Measurements from ENCODE around the gene DCAF8. TPM values are rescaled to one million over a fixed set of nuclear protein-coding genes. Genes with fewer than 3 reads are reported as not detected.

Gene DCAF8
- total RNA-seq, 1 donor from 2014 or later = 287 TPM

- DNase-seq (ENCODE audit: low spot score in 2 of 2, unreplicated experiment in 2 of 2) = no peak
- Mint-ChIP-seq H3K27me3 (ENCODE audit: low read depth) (no peaks in the 10 kb centered on the region), H3K4me3 (no peak overlapping the region), H3K9me3 (no peaks in the 10 kb centered on the region), H3K36me3 (no peaks in the 10 kb centered on the region), H3K4me1 (peaks cover 6% of the 10 kb centered on the region), H3K27ac (no peak overlapping the region)
- TF ChIP-seq, protein P1, sequence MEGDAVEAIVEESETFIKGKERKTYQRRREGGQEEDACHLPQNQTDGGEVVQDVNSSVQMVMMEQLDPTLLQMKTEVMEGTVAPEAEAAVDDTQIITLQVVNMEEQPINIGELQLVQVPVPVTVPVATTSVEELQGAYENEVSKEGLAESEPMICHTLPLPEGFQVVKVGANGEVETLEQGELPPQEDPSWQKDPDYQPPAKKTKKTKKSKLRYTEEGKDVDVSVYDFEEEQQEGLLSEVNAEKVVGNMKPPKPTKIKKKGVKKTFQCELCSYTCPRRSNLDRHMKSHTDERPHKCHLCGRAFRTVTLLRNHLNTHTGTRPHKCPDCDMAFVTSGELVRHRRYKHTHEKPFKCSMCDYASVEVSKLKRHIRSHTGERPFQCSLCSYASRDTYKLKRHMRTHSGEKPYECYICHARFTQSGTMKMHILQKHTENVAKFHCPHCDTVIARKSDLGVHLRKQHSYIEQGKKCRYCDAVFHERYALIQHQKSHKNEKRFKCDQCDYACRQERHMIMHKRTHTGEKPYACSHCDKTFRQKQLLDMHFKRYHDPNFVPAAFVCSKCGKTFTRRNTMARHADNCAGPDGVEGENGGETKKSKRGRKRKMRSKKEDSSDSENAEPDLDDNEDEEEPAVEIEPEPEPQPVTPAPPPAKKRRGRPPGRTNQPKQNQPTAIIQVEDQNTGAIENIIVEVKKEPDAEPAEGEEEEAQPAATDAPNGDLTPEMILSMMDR (IDR thresholded peaks at IDR 0.05; ENCODE audit: unreplicated experiment) = no peak
Measured at GRCh38 chr1:160186246-160186645, 76.1 kb downstream of the DCAF8 start.

- H3K4me3 Mint-ChIP-seq = no peak overlapping the region
Measured at GRCh38 chr1:160179336-160179735, 83.0 kb downstream of the DCAF8 start.

DNA sequence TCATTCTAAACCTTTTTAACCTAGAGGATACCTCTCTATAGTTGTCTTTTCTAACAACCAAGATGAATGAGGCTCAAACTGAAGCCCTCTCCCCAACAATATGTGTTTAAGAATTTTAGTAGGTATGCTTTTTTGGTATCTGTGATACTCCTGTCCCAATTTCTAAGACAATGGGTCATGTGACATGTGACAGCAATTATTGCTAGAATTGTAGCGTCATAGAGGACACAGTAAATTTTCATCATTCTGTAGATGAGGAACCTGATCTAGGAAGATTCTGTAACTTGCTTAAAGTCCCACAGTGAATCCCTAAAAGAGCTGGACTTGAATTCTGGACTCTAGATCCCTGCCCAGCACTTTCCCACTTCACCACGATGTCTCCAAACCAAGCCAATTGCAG, 83.6 kb downstream of the DCAF8 start:
- no peak for DNase-seq (ENCODE audit: low spot score in 2 of 2, unreplicated experiment in 2 of 2)
- Mint-ChIP-seq H3K36me3 (no peaks in the 10 kb centered on the region), H3K27me3 (ENCODE audit: low read depth) (no peaks in the 10 kb centered on the region), H3K4me1 (peaks cover 15% of the 10 kb centered on the region), H3K4me3 (no peak overlapping the region), H3K27ac (no peak overlapping the region), H3K9me3 (no peaks in the 10 kb centered on the region)
- TF ChIP-seq, protein P1 (IDR thresholded peaks at IDR 0.05; ENCODE audit: unreplicated experiment) = no peak

More at GRCh38 chr1:160179336-160179735, 83.0 kb downstream of the DCAF8 start:
- H3K36me3 Mint-ChIP-seq = no peaks in the 10 kb centered on the region
- DNase-seq (ENCODE audit: low spot score in 2 of 2, unreplicated experiment in 2 of 2) = no peak
- H3K27me3 Mint-ChIP-seq (ENCODE audit: low read depth) = no peaks in the 10 kb centered on the region
- no peaks in the 10 kb centered on the region for H3K9me3 Mint-ChIP-seq
- peaks cover 15% of the 10 kb centered on the region for H3K4me1 Mint-ChIP-seq
- H3K27ac Mint-ChIP-seq = no peak overlapping the region
- TF ChIP-seq, protein P1 (IDR thresholded peaks at IDR 0.05; ENCODE audit: unreplicated experiment) = no peak

- TF ChIP-seq, protein P1 (IDR thresholded peaks at IDR 0.05; ENCODE audit: unreplicated experiment) = no peak
- H3K4me3 Mint-ChIP-seq = no peak overlapping the region
- peak overlapping the region; percentile 89 for H3K27ac Mint-ChIP-seq
- H3K9me3 Mint-ChIP-seq = no peaks in the 10 kb centered on the region
- H3K4me1 Mint-ChIP-seq = peaks cover 15% of the 10 kb centered on the region
- peaks cover 3% of the 10 kb centered on the region for H3K27me3 Mint-ChIP-seq (ENCODE audit: low read depth)
- H3K36me3 Mint-ChIP-seq = no peaks in the 10 kb centered on the region
- no peak for DNase-seq (ENCODE audit: low spot score in 2 of 2, unreplicated experiment in 2 of 2)
Measured at GRCh38 chr1:160177667-160178066, 84.7 kb downstream of the DCAF8 start.

DNA sequence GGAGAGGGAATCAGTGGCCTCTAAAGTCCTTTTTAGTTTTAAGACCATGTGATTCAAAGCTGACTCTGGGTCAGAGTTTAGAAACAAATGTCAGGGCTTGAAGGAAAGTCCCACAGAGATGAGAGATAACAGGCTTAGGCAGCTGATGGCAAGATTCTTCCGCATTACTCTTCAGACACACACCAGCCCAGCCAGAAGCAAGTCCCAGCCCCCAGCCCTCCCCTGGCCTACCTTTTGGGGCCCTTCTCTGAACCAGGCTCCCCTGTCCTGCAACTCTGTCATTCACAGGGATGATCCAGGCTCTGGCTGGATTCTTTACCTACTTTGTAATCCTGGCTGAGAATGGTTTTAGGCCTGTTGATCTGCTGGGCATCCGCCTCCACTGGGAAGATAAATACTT, 85.1 kb downstream of the DCAF8 start:
- no peak for DNase-seq (ENCODE audit: low spot score in 2 of 2, unreplicated experiment in 2 of 2)
- TF ChIP-seq, protein P1 (IDR thresholded peaks at IDR 0.05; ENCODE audit: unreplicated experiment) = no peak
- Mint-ChIP-seq H3K36me3 (no peaks in the 10 kb centered on the region), H3K4me3 (no peak overlapping the region), H3K9me3 (no peaks in the 10 kb centered on the region), H3K27me3 (ENCODE audit: low read depth) (peaks cover 5% of the 10 kb centered on the region), H3K27ac (peak overlapping the region; percentile 89), H3K4me1 (peaks cover 15% of the 10 kb centered on the region)

GRCh38 chr1:160171980-160172379, 90.4 kb downstream of the DCAF8 start:
- no peaks in the 10 kb centered on the region for H3K9me3 Mint-ChIP-seq
- TF ChIP-seq, protein P1 (IDR thresholded peaks at IDR 0.05; ENCODE audit: unreplicated experiment) = no peak
- peaks cover 9% of the 10 kb centered on the region for H3K4me1 Mint-ChIP-seq
- H3K36me3 Mint-ChIP-seq = no peaks in the 10 kb centered on the region
- H3K27me3 Mint-ChIP-seq (ENCODE audit: low read depth) = peaks cover 5% of the 10 kb centered on the region
- H3K4me3 Mint-ChIP-seq = no peak overlapping the region
- DNase-seq (ENCODE audit: low spot score in 2 of 2, unreplicated experiment in 2 of 2) = no peak
- H3K27ac Mint-ChIP-seq = no peak overlapping the region

Data from mesothelial cell of epicardium (in vitro differentiated cells).